ENCODE data around the gene RRP1. TPM values are rescaled to one million over a fixed set of nuclear protein-coding genes. Genes with fewer than 3 reads are reported as not detected.

The RRP1 gene
- total RNA-seq, 1 experiment from 2014 or later = 53.9 TPM

GRCh38 chr21:43806017-43806710, 16.8 kb downstream of the RRP1 start:
- Histone ChIP-seq H3K4me2 (ENCODE audit: low read length) (no peak overlapping the region), H3K79me2 (ENCODE audit: insufficient read depth, low read length) (no peaks in the 10 kb centered on the region; the same call in 1 of the 2 replicates), H3K9ac (ENCODE audit: low read length) (no peak overlapping the region), H3K4me3 (replicated peaks in 1 of 2; ENCODE audit: low read depth in 1 of 2, low read length in 2 of 2) (no peak overlapping the region), H3K36me3 (ENCODE audit: control insufficient read depth in 1 of 2, insufficient read depth in 2 of 2, low read length in 2 of 2) (peaks cover 8 to 27% of the 10 kb centered on the region in 2 experiments; a peak in 3 of 4 replicates), H3K9me3 (ENCODE audit: control insufficient read depth in 1 of 2, insufficient read depth in 1 of 2, low read depth in 1 of 2, low read length in 2 of 2) (no peaks in the 10 kb centered on the region), H3K4me1 (ENCODE audit: control insufficient read depth in 1 of 2, insufficient read depth in 2 of 2, low read length in 2 of 2) (peaks cover 3 to 8% of the 10 kb centered on the region in 2 experiments; a peak in 2 of 4 replicates), H2AFZ (ENCODE audit: low read depth, low read length, poor library complexity, severe bottlenecking) (no peak overlapping the region), H3K9me2 (ENCODE audit: insufficient read depth) (no peaks in the 10 kb centered on the region), H3K27ac (ENCODE audit: low read depth, low read length) (no peak overlapping the region), H4K20me1 (ENCODE audit: insufficient read depth) (no peaks in the 10 kb centered on the region), H3K27me3 (ENCODE audit: insufficient read depth, low read length) (no peaks in the 10 kb centered on the region)
- TF ChIP-seq RAD21 (IDR thresholded peaks at IDR 0.05; ENCODE audit: low read depth) = no peak
- TF ChIP-seq EZH2phosphoT487 (IDR thresholded peaks at IDR 0.05; ENCODE audit: borderline replicate concordance) = no peak
- POLR2A ChIA-PET = no interaction called here
- CTCF ChIA-PET = no interaction called here
- intact Hi-C loops (cut with micrococcal nuclease) = no loop called here
- no peak for ATAC-seq
- no peak for DNase-seq (ENCODE audit: low read depth, low spot score)
- no TSS peak for BruUV-seq (replicated peaks)
- RAD21 ChIA-PET (ENCODE audit: low non-redundant PET in 1 of 2, low total read pairs in 2 of 2, uncharacterized antibody in 2 of 2, unreplicated experiment in 2 of 2) = no interaction called here

GRCh38 chr21:43808367-43808766, 19.0 kb downstream of the RRP1 start:
- Histone ChIP-seq H3K27ac (ENCODE audit: low read depth, low read length) (no peak overlapping the region), H3K9me2 (ENCODE audit: insufficient read depth) (no peaks in the 10 kb centered on the region), H3K4me2 (ENCODE audit: low read length) (no peak overlapping the region), H4K20me1 (ENCODE audit: insufficient read depth) (no peaks in the 10 kb centered on the region), H3K36me3 (ENCODE audit: control insufficient read depth in 1 of 2, insufficient read depth in 2 of 2, low read length in 2 of 2) (peaks cover 0 to 8% of the 10 kb centered on the region in 2 experiments; a peak in 2 of 4 replicates), H3K9me3 (ENCODE audit: control insufficient read depth in 1 of 2, insufficient read depth in 1 of 2, low read depth in 1 of 2, low read length in 2 of 2) (no peaks in the 10 kb centered on the region), H3K4me1 (ENCODE audit: control insufficient read depth in 1 of 2, insufficient read depth in 2 of 2, low read length in 2 of 2) (peaks cover 3 to 8% of the 10 kb centered on the region in 2 experiments; a peak in 2 of 4 replicates), H3K4me3 (replicated peaks in 1 of 2; ENCODE audit: low read depth in 1 of 2, low read length in 2 of 2) (no peak overlapping the region), H3K9ac (ENCODE audit: low read length) (no peak overlapping the region), H2AFZ (ENCODE audit: low read depth, low read length, poor library complexity, severe bottlenecking) (no peak overlapping the region), H3K79me2 (ENCODE audit: insufficient read depth, low read length) (no peaks in the 10 kb centered on the region), H3K27me3 (ENCODE audit: insufficient read depth, low read length) (no peaks in the 10 kb centered on the region)
- intact Hi-C loops (cut with micrococcal nuclease) = no loop called here
- no TSS peak for BruUV-seq (replicated peaks)
- DNase-seq (ENCODE audit: low read depth, low spot score) = no peak
- ChIA-PET POLR2A (no interaction called here), CTCF (interaction anchor here (0.9 to 1.2 kb wide), 2 partner anchors 130 to 167 kb away, joined by 3 to 7 read pairs; no protein-coding TSS in a partner anchor), RAD21 (ENCODE audit: low non-redundant PET in 1 of 2, low total read pairs in 2 of 2, uncharacterized antibody in 2 of 2, unreplicated experiment in 2 of 2) (no interaction called here)
- ATAC-seq = no peak
- TF ChIP-seq POLR2AphosphoS5 (IDR thresholded peaks at IDR 0.05; ENCODE audit: low read depth, low read length) = no peak
- no peak for TF ChIP-seq ELF1 (IDR thresholded peaks at IDR 0.05; ENCODE audit: borderline replicate concordance, low read depth)
- TF ChIP-seq RAD21 (IDR thresholded peaks at IDR 0.05; ENCODE audit: low read depth) = no peak
- no peak for TF ChIP-seq CEBPB (IDR thresholded peaks at IDR 0.05; ENCODE audit: low read depth)
- no peak for TF ChIP-seq CBX3 (IDR thresholded peaks at IDR 0.05; ENCODE audit: low read depth)
- no peak for TF ChIP-seq FOSL1 (IDR thresholded peaks at IDR 0.05; ENCODE audit: low read depth)
- TF ChIP-seq REST (IDR thresholded peaks at IDR 0.05; ENCODE audit: low read depth) = no peak
- TF ChIP-seq SP1 (IDR thresholded peaks at IDR 0.05; ENCODE audit: low read depth) = no peak
- TF ChIP-seq POLR2A (IDR thresholded peaks at IDR 0.05; ENCODE audit: borderline replicate concordance, extremely low read depth, insufficient read depth, insufficient read length) = no peak
- no peak for TF ChIP-seq ZNF274 (IDR thresholded peaks at IDR 0.05; ENCODE audit: low read depth, low read length)
- no peak for TF ChIP-seq EZH2 (IDR thresholded peaks at IDR 0.05)
- no peak for TF ChIP-seq SIN3A (IDR thresholded peaks at IDR 0.05; ENCODE audit: low read depth)
- TF ChIP-seq JUND (IDR thresholded peaks at IDR 0.05) = no peak
- TF ChIP-seq, protein P1, sequence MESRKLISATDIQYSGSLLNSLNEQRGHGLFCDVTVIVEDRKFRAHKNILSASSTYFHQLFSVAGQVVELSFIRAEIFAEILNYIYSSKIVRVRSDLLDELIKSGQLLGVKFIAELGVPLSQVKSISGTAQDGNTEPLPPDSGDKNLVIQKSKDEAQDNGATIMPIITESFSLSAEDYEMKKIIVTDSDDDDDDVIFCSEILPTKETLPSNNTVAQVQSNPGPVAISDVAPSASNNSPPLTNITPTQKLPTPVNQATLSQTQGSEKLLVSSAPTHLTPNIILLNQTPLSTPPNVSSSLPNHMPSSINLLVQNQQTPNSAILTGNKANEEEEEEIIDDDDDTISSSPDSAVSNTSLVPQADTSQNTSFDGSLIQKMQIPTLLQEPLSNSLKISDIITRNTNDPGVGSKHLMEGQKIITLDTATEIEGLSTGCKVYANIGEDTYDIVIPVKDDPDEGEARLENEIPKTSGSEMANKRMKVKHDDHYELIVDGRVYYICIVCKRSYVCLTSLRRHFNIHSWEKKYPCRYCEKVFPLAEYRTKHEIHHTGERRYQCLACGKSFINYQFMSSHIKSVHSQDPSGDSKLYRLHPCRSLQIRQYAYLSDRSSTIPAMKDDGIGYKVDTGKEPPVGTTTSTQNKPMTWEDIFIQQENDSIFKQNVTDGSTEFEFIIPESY (IDR thresholded peaks at IDR 0.05; ENCODE audit: extremely low read depth, insufficient replicate concordance, low read length) = no peak
- no peak for TF ChIP-seq ATF3 (IDR thresholded peaks at IDR 0.05)
